ACC112 (cell line): ENCODE results near the gene FES.
A peak's percentile ranks its signal among the peaks of the same experiment; 100 is the strongest.

Experiments
- H2AFZ ChIP-seq: fragments of 200-600 bp; sonication (generic); one replicate; pipeline ENCODE4 v1.6.0; 2017; ENCODE audit warnings: antibody characterized with exemption, low read length; ENCODE audit not compliant: unreplicated experiment
- H3K27ac ChIP-seq: fragments of 200-600 bp; sonication (generic); 2 replicates; pipeline ENCODE4 v1.5.1; 2014; ENCODE audit warnings: low read depth, mild to moderate bottlenecking, antibody characterized with exemption, low read length, moderate library complexity
- H3K27me3 ChIP-seq: fragments of 200-600 bp; sonication (generic); 2 replicates; pipeline ENCODE4 v1.6.1; 2014; ENCODE audit warnings: mild to moderate bottlenecking, antibody characterized with exemption, low read length, moderate library complexity, mixed read lengths; ENCODE audit not compliant: insufficient read depth
- H3K36me3 ChIP-seq: fragments of 200-600 bp; sonication (generic); 2 replicates; pipeline ENCODE4 v1.6.1; 2016; ENCODE audit warnings: mild to moderate bottlenecking, antibody characterized with exemption, low read length, moderate library complexity, mixed read lengths; ENCODE audit not compliant: insufficient read depth
- H3K4me1 ChIP-seq: fragments of 200-600 bp; sonication (generic); one replicate; pipeline ENCODE4 v1.6.1; 2016; ENCODE audit warnings: low read length, mixed read lengths; ENCODE audit not compliant: insufficient read depth, unreplicated experiment, control insufficient read depth
- H3K4me3 ChIP-seq: fragments of 200-600 bp; sonication (generic); 2 replicates; pipeline ENCODE4 v1.5.1; 2014; ENCODE audit warnings: mild to moderate bottlenecking, low read depth, low read length
- H3K79me2 ChIP-seq: fragments of 200-600 bp; sonication (generic); one replicate; pipeline ENCODE4 v1.6.0; 2016; ENCODE audit warnings: low read length; ENCODE audit not compliant: control insufficient read depth, unreplicated experiment, insufficient read depth

FES gene

DNA sequence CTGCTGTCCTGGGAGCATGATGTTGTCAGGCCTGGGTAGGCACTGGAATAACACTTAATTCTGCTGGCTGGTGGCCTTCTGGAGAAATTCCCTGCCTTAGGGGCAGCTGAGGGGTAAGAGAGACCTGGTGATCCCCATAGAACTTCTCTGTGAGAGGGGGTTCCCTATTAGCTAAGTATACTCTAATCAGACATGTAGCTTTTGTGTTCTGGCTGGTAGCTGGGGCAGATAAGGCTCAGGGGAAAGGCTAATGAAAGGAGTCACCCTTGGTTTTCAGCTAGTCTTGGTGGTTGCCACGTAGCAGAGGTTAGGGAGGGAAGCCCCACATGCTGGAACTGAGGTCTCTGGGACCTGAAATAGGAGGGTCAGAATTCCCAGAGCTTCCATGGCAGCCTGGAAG, 49.0 kb downstream of the FES start:
- H3K36me3 ChIP-seq: no peaks in the 10 kb centered on the region
- H3K27ac ChIP-seq: no peak overlapping the region
- H2AFZ ChIP-seq: no peak overlapping the region
- no peak overlapping the region for H3K4me3 ChIP-seq
- peaks cover 28% of the 10 kb centered on the region for H3K4me1 ChIP-seq
- H3K27me3 ChIP-seq: no peaks in the 10 kb centered on the region
- peaks cover 22% of the 10 kb centered on the region for H3K79me2 ChIP-seq

DNA sequence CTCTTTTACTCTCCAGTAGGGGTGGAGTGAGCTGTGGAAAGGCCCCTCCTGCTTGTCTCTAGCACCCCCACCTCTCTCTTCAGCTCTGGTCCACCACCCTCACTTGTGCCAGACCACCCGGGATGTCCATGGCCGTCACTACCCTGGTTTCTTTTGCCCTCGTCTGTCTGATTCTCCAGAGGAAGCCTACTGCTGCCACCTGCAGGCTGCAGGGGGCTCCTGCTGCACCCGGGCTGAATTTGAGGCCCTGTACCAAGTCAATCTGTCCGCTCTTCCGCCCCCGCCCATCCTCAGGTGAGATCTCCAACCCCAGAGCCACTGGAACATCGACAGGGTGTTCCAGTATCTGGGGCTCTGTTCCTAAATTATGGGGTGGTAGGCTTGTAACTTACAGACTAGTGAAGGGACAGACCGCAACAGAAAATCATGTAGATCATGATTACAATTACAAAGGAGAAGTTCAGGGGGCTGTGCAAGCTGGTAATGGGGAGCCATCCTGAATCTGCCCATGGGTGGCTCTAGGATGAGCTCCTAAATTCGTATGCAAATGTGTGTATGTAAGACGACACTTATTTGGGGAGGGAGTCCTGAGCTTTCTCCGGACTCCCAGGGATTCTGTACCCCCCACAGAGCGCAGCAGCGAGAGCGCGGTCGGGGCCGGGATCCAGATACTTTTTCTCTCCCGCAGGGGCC, 50.1 kb downstream of the FES start:
- peaks cover 5% of the 10 kb centered on the region; the same call in 1 of the 2 replicates for H3K36me3 ChIP-seq
- no peak overlapping the region for H3K27ac ChIP-seq
- no peaks in the 10 kb centered on the region for H3K27me3 ChIP-seq
- H2AFZ ChIP-seq: peak overlapping the region; percentile 59
- peaks cover 23% of the 10 kb centered on the region for H3K79me2 ChIP-seq
- H3K4me1 ChIP-seq: peaks cover 20% of the 10 kb centered on the region
- H3K4me3 ChIP-seq: peak overlapping the region; percentile 99

DNA sequence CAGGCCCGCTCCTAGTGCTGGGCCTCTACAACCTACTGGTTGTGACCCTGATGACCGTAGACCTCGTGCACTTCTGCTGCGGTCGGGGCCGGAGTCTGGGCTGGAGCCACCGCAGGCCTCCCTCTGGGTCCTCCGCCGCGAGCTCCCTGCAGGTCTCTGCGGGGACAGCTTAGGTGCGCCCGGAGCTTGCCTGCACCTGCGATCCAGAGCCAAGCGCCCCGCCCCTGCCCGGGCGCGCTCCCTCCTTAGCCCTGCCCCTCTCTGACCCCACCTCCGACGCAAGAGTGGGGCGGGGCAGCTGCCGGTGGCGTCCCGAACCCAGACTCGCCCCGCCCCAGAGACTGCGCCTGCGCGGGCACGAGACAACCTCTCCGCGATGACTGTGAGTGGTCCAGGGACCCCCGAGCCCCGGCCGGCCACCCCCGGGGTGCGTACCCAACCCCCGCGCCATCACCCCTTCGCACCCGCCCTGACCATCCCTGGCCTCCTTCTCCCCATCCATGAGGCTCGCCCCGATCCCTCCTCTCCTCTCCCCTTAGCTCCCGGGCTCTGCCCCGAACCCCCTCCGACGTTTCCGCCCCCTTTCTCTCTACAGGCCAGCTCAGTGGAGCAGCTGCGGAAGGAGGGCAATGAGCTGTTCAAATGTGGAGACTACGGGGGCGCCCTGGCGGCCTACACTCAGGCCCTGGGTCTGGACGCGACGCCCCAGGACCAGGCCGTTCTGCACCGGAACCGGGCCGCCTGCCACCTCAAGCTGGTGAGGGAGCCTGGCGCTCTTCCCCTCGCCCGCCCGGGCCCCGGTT, 50.8 kb downstream of the FES start, which contains the start of gene UNC45A:
Gene UNC45A (plus strand): TSS at position 337 of the 803 bp plus-strand sequence. CDS start 40 bp downstream, at position 377.
- H3K27ac ChIP-seq: no peak within 1 kb of the TSS; the same call in 1 of the 2 replicates

GRCh38 chr15:90936823-90937222, 52.5 kb downstream of the FES start:
- Histone ChIP-seq H3K27me3 (no peaks in the 10 kb centered on the region), H2AFZ (no peak overlapping the region), H3K4me1 (peaks cover 17% of the 10 kb centered on the region), H3K36me3 (peaks cover 14% of the 10 kb centered on the region; the same call in 1 of the 2 replicates), H3K4me3 (peak overlapping the region; percentile 99), H3K27ac (no peak overlapping the region), H3K79me2 (peaks cover 23% of the 10 kb centered on the region)

More for the DNA sequence above, 50.8 kb downstream of the FES start, which contains the start of gene UNC45A:
- Histone ChIP-seq H2AFZ (peak within 1 kb of the TSS; percentile 72), H3K4me1 (peaks cover 18% of the 10 kb centered on the region), H3K27me3 (no peaks in the 10 kb centered on the region), H3K79me2 (peaks cover 23% of the 10 kb centered on the region), H3K36me3 (peaks cover 10% of the 10 kb centered on the region; the same call in 1 of the 2 replicates), H3K4me3 (peak within 1 kb of the TSS; percentile 99)

DNA sequence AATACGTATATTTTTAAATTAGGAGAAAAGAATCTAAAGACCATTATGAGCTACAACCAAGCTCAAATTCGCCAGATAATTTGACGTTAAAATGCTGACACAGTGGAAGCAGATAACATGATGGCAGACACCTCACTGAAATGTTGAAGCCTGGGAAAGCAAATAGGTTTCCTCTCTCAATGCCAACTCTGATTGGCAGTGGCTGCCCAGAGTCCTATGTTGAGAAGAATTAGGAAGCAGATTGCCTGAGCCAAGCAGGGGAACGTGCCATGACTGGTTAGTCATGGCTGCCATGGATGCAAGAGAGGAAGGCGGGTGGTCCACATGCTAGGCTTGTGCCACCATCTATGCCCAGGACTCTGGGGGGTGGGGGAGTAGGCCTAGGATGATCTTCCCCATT, 54.0 kb downstream of the FES start:
- Histone ChIP-seq H3K27me3 (no peaks in the 10 kb centered on the region), H3K79me2 (peaks cover 23% of the 10 kb centered on the region), H2AFZ (no peak overlapping the region), H3K27ac (no peak overlapping the region), H3K36me3 (peaks cover 17% of the 10 kb centered on the region; the same call in 1 of the 2 replicates), H3K4me3 (no peak overlapping the region), H3K4me1 (peaks cover 16% of the 10 kb centered on the region)

GRCh38 chr15:90939756-90940155, 55.5 kb downstream of the FES start:
- peaks cover 23% of the 10 kb centered on the region for H3K79me2 ChIP-seq
- H3K4me3 ChIP-seq: no peak overlapping the region
- H3K27ac ChIP-seq: no peak overlapping the region
- H2AFZ ChIP-seq: no peak overlapping the region
- H3K27me3 ChIP-seq: no peaks in the 10 kb centered on the region
- H3K36me3 ChIP-seq: peaks cover 22% of the 10 kb centered on the region; the same call in 1 of the 2 replicates
- H3K4me1 ChIP-seq: peaks cover 12% of the 10 kb centered on the region

DNA sequence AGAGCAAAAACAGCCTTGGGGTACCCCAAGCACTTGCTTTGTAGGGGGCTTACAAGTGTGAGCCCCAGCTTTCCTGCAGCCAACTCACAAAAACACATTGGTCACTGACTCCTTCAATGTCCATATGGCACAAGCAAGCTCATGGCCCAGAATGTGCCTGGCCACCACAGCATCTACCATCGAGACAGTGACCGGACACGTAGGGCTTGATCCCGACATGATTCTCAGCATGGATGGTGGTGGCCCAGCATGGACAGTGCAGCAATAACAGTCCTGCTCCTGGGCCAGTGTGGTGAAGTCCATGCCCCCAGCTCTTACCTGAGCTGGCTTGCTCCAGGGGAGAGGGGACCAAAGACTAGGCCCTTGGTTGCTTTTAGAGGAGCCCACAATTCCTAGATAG, 56.7 kb downstream of the FES start:
- H3K4me1 ChIP-seq: peaks cover 10% of the 10 kb centered on the region
- no peaks in the 10 kb centered on the region for H3K27me3 ChIP-seq
- H3K27ac ChIP-seq: no peak overlapping the region
- peaks cover 16% of the 10 kb centered on the region for H3K79me2 ChIP-seq
- no peak overlapping the region for H3K4me3 ChIP-seq
- H3K36me3 ChIP-seq: peaks cover 26% of the 10 kb centered on the region; the same call in 1 of the 2 replicates
- no peak overlapping the region for H2AFZ ChIP-seq

- peaks cover 36% of the 10 kb centered on the region; the same call in 1 of the 2 replicates for H3K36me3 ChIP-seq
- no peak overlapping the region for H3K27ac ChIP-seq
- no peak overlapping the region for H2AFZ ChIP-seq
- no peak overlapping the region for H3K4me3 ChIP-seq
- H3K27me3 ChIP-seq: no peaks in the 10 kb centered on the region
- no peaks in the 10 kb centered on the region for H3K4me1 ChIP-seq
- H3K79me2 ChIP-seq: peaks cover 6% of the 10 kb centered on the region
Measured at GRCh38 chr15:90942354-90943120, 58.2 kb downstream of the FES start.

DNA sequence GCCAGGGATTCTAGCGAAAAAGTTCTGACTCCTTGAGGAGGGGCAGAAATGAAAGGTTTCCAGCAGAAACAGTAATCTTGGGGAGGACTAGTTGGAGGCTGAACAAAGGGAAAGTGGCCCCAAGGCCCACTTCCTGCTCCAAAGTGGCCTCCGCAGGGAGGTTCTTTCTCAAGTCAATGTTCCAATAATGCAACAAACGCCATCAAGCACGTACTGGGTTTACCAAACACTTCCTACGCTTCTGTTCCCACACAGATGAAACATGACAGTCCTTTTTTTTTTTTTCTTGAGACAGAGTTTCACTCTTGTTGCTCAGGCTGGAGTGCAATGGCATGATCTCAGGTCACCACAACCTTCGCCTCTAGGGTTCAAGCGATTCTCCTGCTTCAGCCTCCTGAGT, 60.8 kb downstream of the FES start:
- peaks cover 8% of the 10 kb centered on the region for H3K4me1 ChIP-seq
- peaks cover 35% of the 10 kb centered on the region; the same call in 1 of the 2 replicates for H3K36me3 ChIP-seq
- H2AFZ ChIP-seq: no peak overlapping the region
- no peak overlapping the region for H3K27ac ChIP-seq
- H3K27me3 ChIP-seq: no peaks in the 10 kb centered on the region
- H3K4me3 ChIP-seq: no peak overlapping the region
- H3K79me2 ChIP-seq: no peaks in the 10 kb centered on the region
